ENCODE data around the gene SLC2A4. TPM values are rescaled to one million over a fixed set of nuclear protein-coding genes. Genes with fewer than 3 reads are reported as not detected.

SLC2A4 gene
- total and polyA plus RNA-seq, 2 of the 4 experiments (the other 2 are of a cell fraction): 0.07 TPM; not detected in 1

- no peaks in the 10 kb centered on the region for H3K9me3 ChIP-seq (ENCODE audit: control insufficient read depth, insufficient read depth, low read length)
- ATAC-seq (ENCODE audit: low read depth): peak; percentile 41
- TF ChIP-seq RCOR1 (IDR thresholded peaks at IDR 0.05; ENCODE audit: insufficient replicate concordance, low read length): no peak
- TF ChIP-seq CEBPB (IDR thresholded peaks at IDR 0.05; ENCODE audit: low read depth, low read length): no peak
- TF ChIP-seq, protein P1, sequence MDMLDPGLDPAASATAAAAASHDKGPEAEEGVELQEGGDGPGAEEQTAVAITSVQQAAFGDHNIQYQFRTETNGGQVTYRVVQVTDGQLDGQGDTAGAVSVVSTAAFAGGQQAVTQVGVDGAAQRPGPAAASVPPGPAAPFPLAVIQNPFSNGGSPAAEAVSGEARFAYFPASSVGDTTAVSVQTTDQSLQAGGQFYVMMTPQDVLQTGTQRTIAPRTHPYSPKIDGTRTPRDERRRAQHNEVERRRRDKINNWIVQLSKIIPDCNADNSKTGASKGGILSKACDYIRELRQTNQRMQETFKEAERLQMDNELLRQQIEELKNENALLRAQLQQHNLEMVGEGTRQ (IDR thresholded peaks at IDR 0.05; ENCODE audit: low read depth, low read length): no peak
- TF ChIP-seq CHD1 (IDR thresholded peaks at IDR 0.05; ENCODE audit: low read depth, low read length): no peak
- TF ChIP-seq MAFK (IDR thresholded peaks at IDR 0.05; ENCODE audit: low read depth, low read length): no peak
- TF ChIP-seq MXI1 (IDR thresholded peaks at IDR 0.05; ENCODE audit: borderline replicate concordance, low read depth, low read length): no peak
- no peak for TF ChIP-seq ELK1 (IDR thresholded peaks at IDR 0.05; ENCODE audit: borderline replicate concordance, low read depth, low read length)
- TF ChIP-seq BHLHE40 (IDR thresholded peaks at IDR 0.05; ENCODE audit: low read depth, low read length): no peak
- TF ChIP-seq MAZ (IDR thresholded peaks at IDR 0.05; ENCODE audit: borderline replicate concordance, low read depth, low read length): no peak
- no peak for TF ChIP-seq FOS (IDR thresholded peaks at IDR 0.05; ENCODE audit: low read depth, low read length)
- TF ChIP-seq, protein P2, sequence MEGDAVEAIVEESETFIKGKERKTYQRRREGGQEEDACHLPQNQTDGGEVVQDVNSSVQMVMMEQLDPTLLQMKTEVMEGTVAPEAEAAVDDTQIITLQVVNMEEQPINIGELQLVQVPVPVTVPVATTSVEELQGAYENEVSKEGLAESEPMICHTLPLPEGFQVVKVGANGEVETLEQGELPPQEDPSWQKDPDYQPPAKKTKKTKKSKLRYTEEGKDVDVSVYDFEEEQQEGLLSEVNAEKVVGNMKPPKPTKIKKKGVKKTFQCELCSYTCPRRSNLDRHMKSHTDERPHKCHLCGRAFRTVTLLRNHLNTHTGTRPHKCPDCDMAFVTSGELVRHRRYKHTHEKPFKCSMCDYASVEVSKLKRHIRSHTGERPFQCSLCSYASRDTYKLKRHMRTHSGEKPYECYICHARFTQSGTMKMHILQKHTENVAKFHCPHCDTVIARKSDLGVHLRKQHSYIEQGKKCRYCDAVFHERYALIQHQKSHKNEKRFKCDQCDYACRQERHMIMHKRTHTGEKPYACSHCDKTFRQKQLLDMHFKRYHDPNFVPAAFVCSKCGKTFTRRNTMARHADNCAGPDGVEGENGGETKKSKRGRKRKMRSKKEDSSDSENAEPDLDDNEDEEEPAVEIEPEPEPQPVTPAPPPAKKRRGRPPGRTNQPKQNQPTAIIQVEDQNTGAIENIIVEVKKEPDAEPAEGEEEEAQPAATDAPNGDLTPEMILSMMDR (conservative IDR thresholded peaks at IDR 0.05; ENCODE audit: low read depth, low read length): no peak
- no peak for TF ChIP-seq SMC3 (IDR thresholded peaks at IDR 0.05; ENCODE audit: low read depth, low read length)
- TF ChIP-seq NFE2L2 (IDR thresholded peaks at IDR 0.05; ENCODE audit: low read depth, low read length): no peak
- no peak for TF ChIP-seq POLR2A (IDR thresholded peaks at IDR 0.05; ENCODE audit: low read depth, low read length)
- no peak for TF ChIP-seq RFX5 (IDR thresholded peaks at IDR 0.05; ENCODE audit: low read depth, low read length)
- no peak for TF ChIP-seq RAD21 (IDR thresholded peaks at IDR 0.05; ENCODE audit: low read length)
- no peaks in the 10 kb centered on the region for H3K79me1 ChIP-seq (ENCODE audit: low read depth in 1 of 2, low read length in 2 of 2)
- H3K9me1 ChIP-seq (ENCODE audit: insufficient read depth, low read length): peaks cover 10% of the 10 kb centered on the region
- H3K23ac ChIP-seq (ENCODE audit: low read depth, low read length): no peak overlapping the region
- no peak overlapping the region for H3K56ac ChIP-seq (ENCODE audit: extremely low read depth, insufficient read depth, low read length)
- peak overlapping the region in 1 of 2 experiments; percentile 76; a peak in 2 of 4 replicates for H4K8ac ChIP-seq (ENCODE audit: low read depth in 2 of 2, low read length in 2 of 2)
- no peaks in the 10 kb centered on the region for H3K36me3 ChIP-seq (ENCODE audit: control insufficient read depth, insufficient read depth, low read length)
- ChIA-PET POLR2A (ENCODE audit: unreplicated experiment) (no interaction called here), CTCF (interaction anchor here (0.7 kb wide), 1 partner anchor 89 kb away, joined by 3 read pairs; no protein-coding TSS in a partner anchor)
- peak overlapping the region; percentile 41; the same call in 1 of the 2 replicates for H2AK5ac ChIP-seq (ENCODE audit: low read depth, low read length)
- peak; percentile 41 for DNase-seq
- in situ Hi-C loops (cut with MboI; ENCODE audit: low sequenced_read_pairs): no loop called here
- H2BK15ac ChIP-seq (ENCODE audit: low read depth, low read length): peak overlapping the region; percentile 36; the same call in 2 of the 3 replicates
- dilution Hi-C loops (cut with HindIII; ENCODE audit: low sequenced_read_pairs, unreplicated experiment): no loop called here
- H3K4ac ChIP-seq (ENCODE audit: low read depth, low read length): peak overlapping the region; percentile 88; the same call in 1 of the 2 replicates
- peak overlapping the region; percentile 84 for H4K91ac ChIP-seq (ENCODE audit: insufficient read depth, low read depth, low read length)
- peak overlapping the region; percentile 34 for H2BK5ac ChIP-seq (ENCODE audit: low read depth, low read length, poor library complexity, severe bottlenecking)
- BruUV-seq (replicated peaks): no TSS peak
- H2BK120ac ChIP-seq (ENCODE audit: low read depth, low read length): peak overlapping the region; percentile 80; the same call in 1 of the 2 replicates
- no peak overlapping the region for H3K27ac ChIP-seq (ENCODE audit: insufficient read depth, low read length)
- H3K4me3 ChIP-seq (ENCODE audit: insufficient read depth, low read depth, low read length): no peak overlapping the region
- no peak overlapping the region for H4K5ac ChIP-seq (ENCODE audit: low read depth, low read length)
- no peak overlapping the region; the same call in 1 of the 2 replicates for H3K18ac ChIP-seq (ENCODE audit: low read depth, low read length)
- no peak overlapping the region for H3K4me2 ChIP-seq (ENCODE audit: low read depth, low read length)
- peak overlapping the region; percentile 61 for H2AFZ ChIP-seq (replicated peaks; ENCODE audit: low read length, poor library complexity)
- WGBS, 2 experiments (ENCODE audit: extremely low coverage in 2 of 2, insufficient read length in 1 of 2): no CpG with 5 or more reads among the region's 1 CpG
- no peak overlapping the region for H3K9ac ChIP-seq (ENCODE audit: low read depth, low read length)
- H3K4me1 ChIP-seq (ENCODE audit: control insufficient read depth, insufficient read depth, low read length): peaks cover 10% of the 10 kb centered on the region
- H3K14ac ChIP-seq (replicated peaks; ENCODE audit: low read depth, low read length): peak overlapping the region; percentile 60; the same call in 1 of the 2 replicates
- H3K27me3 ChIP-seq (ENCODE audit: control insufficient read depth, insufficient read depth, low read length): peaks cover 6% of the 10 kb centered on the region; the same call in 1 of the 2 replicates
- peak overlapping the region; percentile 75 for H2BK20ac ChIP-seq (ENCODE audit: low read depth, low read length)
- peak overlapping the region; percentile 73 for H2AK9ac ChIP-seq (replicated peaks; ENCODE audit: low read depth, low read length, poor library complexity)
- no peaks in the 10 kb centered on the region for H4K20me1 ChIP-seq (ENCODE audit: insufficient read depth, low read length)
- intact Hi-C loops (cut with micrococcal nuclease): no loop called here
Observed at GRCh38 chr17:7266784-7267183, 14.7 kb upstream of the SLC2A4 start.

All from IMR-90 (cell line).